ENCODE measurements around the gene TMBIM6.

DNA sequence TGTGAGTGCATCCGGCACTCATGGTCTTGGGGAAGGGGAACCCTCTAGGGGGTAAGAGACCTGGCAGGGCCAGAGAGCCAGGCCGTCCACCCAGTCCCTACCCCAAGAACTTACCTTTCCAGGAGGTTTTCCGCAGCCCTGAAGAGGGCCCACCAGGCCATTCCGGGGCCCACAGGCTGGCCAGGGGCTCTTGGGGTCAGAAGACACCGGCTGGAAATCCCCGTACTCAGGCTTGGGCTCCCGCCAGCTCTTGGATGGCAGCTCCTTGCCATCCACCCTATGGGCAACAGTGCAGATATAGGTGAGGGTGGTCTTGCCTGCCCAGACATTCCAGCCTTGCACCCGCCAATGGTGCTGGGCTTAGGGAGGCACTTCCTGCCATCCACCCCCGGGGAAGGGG lies 52.3 kb downstream of the TMBIM6 start:
- TF ChIP-seq, protein P1, sequence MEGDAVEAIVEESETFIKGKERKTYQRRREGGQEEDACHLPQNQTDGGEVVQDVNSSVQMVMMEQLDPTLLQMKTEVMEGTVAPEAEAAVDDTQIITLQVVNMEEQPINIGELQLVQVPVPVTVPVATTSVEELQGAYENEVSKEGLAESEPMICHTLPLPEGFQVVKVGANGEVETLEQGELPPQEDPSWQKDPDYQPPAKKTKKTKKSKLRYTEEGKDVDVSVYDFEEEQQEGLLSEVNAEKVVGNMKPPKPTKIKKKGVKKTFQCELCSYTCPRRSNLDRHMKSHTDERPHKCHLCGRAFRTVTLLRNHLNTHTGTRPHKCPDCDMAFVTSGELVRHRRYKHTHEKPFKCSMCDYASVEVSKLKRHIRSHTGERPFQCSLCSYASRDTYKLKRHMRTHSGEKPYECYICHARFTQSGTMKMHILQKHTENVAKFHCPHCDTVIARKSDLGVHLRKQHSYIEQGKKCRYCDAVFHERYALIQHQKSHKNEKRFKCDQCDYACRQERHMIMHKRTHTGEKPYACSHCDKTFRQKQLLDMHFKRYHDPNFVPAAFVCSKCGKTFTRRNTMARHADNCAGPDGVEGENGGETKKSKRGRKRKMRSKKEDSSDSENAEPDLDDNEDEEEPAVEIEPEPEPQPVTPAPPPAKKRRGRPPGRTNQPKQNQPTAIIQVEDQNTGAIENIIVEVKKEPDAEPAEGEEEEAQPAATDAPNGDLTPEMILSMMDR (IDR thresholded peaks at IDR 0.05; ENCODE audit: insufficient read depth, low read depth, low read length) = no peak
- no peak for TF ChIP-seq EZH2 (IDR thresholded peaks at IDR 0.05; ENCODE audit: insufficient read depth, low read length)
